AG09309 (cell line): ENCODE results near the gene DOCK11.

Experiments used
- DNase-seq: peaks from one replicate; pipeline ENCODE4 v3.0.0-alpha.2; 2010; ENCODE audit warnings: low read depth
- H3K4me3 ChIP-seq: 2 replicates; pipeline ENCODE4 v1.5.1; 2011; ENCODE audit warnings: mild to moderate bottlenecking, low read depth, low read length, moderate library complexity; ENCODE audit not compliant: control insufficient read depth
- CTCF ChIP-seq: IDR thresholded peaks from 2 replicates; pipeline ENCODE4 v1.5.1; 2011; ENCODE audit warnings: mild to moderate bottlenecking, low read depth, low read length, inconsistent platforms; ENCODE audit not compliant: insufficient read depth, control insufficient read depth; ENCODE audit errors: missing control alignments

DOCK11 gene

GRCh38 chrX:118717678-118718391 is 222.2 kb downstream of the DOCK11 start:
- DNase-seq, result no peak
- TF ChIP-seq CTCF, result no peak
- H3K4me3 ChIP-seq, result no peak overlapping the region

- H3K4me3 ChIP-seq, result no peak overlapping the region
- DNase-seq, result no peak
- TF ChIP-seq CTCF, result no peak
These were observed 223.1 kb downstream of the DOCK11 start for GRCh38 chrX:118718737-118719136.

DNA sequence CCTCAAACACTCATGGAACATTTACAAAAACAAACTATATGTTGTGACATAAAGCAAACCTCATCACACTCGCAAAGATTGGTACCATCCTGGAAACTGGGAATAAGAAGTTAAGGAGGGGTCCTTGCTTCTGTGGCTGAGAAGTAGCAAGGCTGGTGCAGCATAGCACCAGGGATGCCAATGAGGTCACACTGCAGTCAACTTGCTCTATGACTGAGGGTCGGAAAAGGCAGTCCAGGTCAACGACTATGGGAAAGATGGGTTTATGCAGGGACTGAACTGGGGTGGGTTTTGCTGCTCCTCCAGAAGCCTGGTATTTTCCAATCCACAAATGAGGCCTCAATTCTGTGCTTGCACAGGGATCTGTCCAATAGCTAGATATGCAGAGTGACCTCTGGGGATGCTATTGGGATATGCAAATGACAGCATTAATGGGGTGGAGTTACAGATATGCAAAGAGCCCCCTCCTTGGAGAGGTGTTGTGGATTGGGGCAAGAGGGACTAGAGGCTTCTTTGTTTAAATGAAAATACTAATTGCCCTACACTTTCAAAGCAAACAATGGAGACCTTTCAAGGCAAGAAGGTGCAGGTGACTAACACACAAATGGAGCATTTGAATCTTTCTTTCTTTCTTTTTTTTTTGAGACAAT is 224.6 kb downstream of the DOCK11 start:
- no peak for TF ChIP-seq CTCF
- DNase-seq, result no peak
- H3K4me3 ChIP-seq, result no peak overlapping the region

DNA sequence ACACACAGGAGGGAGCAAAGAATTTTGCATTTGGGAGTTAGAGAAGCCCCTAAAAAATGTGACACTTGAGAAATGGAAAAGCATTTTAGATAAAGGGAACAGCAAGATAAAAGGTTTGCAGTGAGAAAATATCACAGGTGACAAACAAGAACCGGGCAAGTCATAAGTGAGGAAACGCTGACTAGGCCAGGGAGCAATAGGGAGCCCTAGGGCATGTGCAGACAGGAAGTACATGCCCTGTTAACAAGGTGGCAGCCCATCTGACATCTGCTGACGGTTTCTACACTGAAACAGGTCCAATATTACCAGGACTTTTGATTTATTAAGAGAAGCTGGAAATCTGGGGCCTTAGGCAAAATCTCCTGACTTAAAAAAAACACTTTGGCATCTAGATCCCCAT is 227.8 kb downstream of the DOCK11 start:
- H3K4me3 ChIP-seq, result no peak overlapping the region
- no peak for DNase-seq
- no peak for TF ChIP-seq CTCF

GRCh38 chrX:118724365-118724764 is 228.8 kb downstream of the DOCK11 start:
- DNase-seq, result no peak
- H3K4me3 ChIP-seq, result no peak overlapping the region
- no peak for TF ChIP-seq CTCF

GRCh38 chrX:118724775-118725174 is 229.2 kb downstream of the DOCK11 start:
- TF ChIP-seq CTCF, result no peak
- H3K4me3 ChIP-seq, result no peak overlapping the region
- no peak for DNase-seq

DNA sequence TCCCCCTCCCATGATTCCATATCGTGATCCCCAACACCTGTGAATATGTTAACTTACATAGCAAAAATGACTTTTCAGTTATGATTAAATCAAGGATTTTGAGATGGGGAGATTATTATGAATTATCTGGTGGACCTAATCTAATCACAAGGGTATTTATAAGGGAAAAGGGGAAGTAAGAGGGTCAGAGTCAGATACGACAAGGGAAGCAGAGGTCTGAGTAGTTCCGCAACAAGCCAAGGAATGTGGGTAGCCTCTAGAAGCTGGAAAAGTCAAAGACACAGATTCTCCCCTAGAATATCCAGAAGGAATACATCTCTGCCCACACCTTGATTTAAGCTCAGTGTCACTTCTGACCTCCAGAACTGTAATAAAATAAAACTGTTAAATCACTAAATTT is 230.8 kb downstream of the DOCK11 start:
- H3K4me3 ChIP-seq, result no peak overlapping the region
- no peak for TF ChIP-seq CTCF

More for the DNA sequence above, 230.8 kb downstream of the DOCK11 start:
- DNase-seq, result no peak
